Astrocyte of the cerebellum (primary cell): ENCODE data around the gene GLCE.

Source experiments
- DNase-seq: peaks from one replicate; pipeline ENCODE4 v3.0.0-alpha.2; 2011; ENCODE audit warnings: low read depth
- H3K4me3 ChIP-seq: 2 replicates; pipeline ENCODE4 v1.5.1; 2011; ENCODE audit warnings: mild to moderate bottlenecking, low read depth, low read length, moderate library complexity
- in situ Hi-C: cut with HindIII; loops from 2 replicates; pipeline ENCODE4 v1.10.0; 2017; ENCODE audit warnings: low sequenced_read_pairs
- TF ChIP-seq, protein P1 (sequence below): IDR thresholded peaks from 2 replicates; pipeline ENCODE4 v1.5.1; 2012; ENCODE audit warnings: low read length, low read depth, moderate library complexity, mild to moderate bottlenecking; ENCODE audit errors: missing control alignments

Gene GLCE

DNA sequence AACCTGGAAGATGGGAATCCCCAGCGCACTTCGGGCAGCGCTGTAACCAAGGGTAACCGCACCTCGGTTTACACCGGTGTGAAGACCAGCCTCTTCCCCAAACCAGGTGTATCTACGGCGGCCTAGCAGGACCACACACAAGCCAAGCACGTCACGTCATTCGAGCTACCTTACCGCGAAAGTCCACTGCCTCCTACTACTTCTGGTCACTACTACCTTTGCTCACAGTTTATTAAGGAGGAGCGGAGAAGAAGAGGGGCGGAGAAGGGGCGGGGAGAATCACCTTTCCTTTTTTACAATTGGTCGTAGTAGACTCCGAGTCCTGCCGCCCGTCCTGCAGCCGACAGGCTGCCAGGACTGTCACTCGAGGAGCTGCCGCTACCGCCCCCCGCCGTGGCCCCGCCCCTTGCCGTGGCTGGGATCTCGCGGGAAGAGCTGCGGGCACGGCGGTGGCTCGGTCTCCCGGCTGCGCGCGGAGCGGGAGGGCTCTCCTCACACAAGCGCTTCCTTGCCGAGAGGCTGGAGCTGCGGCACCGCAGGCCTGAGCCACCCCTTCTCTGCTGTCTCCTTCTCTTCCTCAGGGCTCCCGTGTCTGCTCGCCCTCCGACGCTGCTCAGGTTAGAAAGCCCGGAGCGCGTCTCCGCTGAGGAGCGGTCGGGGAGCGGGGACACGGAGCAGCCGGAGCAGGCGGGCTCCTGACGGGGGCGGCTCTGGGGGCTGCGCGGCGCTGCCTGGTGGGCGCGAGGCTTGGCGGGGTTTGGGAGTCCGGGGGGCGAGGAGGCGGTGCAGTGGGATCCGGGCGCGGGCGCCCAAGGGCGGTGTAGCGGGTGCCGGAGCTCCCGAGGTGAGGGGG is at the start of gene GLCE:
GLCE (plus strand) TSS at position 495 of the 853 bp plus-strand sequence. CDS start 95,172 bp downstream, outside the sequence.
- peak; percentile 87 for DNase-seq
- TF ChIP-seq, protein P1, sequence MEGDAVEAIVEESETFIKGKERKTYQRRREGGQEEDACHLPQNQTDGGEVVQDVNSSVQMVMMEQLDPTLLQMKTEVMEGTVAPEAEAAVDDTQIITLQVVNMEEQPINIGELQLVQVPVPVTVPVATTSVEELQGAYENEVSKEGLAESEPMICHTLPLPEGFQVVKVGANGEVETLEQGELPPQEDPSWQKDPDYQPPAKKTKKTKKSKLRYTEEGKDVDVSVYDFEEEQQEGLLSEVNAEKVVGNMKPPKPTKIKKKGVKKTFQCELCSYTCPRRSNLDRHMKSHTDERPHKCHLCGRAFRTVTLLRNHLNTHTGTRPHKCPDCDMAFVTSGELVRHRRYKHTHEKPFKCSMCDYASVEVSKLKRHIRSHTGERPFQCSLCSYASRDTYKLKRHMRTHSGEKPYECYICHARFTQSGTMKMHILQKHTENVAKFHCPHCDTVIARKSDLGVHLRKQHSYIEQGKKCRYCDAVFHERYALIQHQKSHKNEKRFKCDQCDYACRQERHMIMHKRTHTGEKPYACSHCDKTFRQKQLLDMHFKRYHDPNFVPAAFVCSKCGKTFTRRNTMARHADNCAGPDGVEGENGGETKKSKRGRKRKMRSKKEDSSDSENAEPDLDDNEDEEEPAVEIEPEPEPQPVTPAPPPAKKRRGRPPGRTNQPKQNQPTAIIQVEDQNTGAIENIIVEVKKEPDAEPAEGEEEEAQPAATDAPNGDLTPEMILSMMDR: no peak
- in situ Hi-C loops: no loop called here
- H3K4me3 ChIP-seq: peak within 1 kb of the TSS; percentile 90

DNA sequence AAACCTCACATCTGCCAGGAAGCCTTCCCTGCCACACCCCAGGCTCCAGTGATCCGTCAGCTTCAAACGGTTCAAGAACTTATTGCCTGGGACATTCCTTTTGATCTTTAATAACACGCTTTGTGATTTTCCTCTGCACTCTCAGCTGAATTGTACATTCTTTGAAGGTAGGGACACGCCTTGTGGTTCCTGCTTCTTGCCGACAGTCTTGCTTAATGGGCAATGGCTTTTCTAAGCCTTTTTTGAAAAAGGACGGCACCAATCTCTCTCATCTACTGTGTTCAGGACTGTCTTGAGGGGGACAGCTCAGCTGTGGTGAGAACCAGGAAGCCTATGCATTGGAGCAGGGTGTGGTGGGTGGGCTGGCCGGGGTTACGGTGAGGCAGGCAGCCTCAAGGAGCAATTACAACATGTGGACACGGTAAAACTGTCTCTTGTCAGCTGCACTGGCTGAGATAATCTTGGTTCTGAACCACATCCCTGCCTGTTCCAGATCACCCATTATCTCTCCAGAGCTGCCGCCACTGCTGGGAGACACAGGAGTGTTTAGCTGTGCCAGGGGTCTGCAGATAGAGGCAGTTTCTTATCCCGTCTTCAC is 46.0 kb upstream of the GLCE start:
- in situ Hi-C loops: no loop called here
- no peak for DNase-seq
- TF ChIP-seq, protein P1: no peak
- no peak overlapping the region for H3K4me3 ChIP-seq

DNA sequence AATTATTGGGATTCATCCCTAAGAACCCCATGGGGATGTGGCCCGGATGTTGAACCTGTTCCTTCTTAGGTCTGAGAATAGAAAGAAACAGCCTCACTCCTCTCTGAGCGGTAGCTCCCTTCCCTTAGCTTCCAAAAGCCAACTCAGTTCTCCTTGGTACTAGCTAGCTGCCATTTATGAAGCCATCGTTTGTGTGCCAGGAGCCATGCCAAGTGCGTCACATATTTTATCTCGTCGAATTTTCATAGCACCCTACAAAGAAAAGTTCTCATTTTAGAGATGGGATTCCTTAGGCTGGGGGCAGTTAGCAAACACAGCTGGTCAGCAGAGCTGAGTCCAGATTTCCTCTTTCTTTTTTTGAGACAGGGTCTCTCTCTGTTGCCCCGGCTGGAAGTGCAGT is 45.4 kb upstream of the GLCE start:
- in situ Hi-C loops: no loop called here
- DNase-seq: no peak

GRCh38 chr15:69116391-69116790 is 44.0 kb upstream of the GLCE start:
- H3K4me3 ChIP-seq: no peak overlapping the region
- in situ Hi-C loops: no loop called here
- TF ChIP-seq, protein P1: no peak
- no peak for DNase-seq

More for the DNA sequence above, 45.4 kb upstream of the GLCE start:
- no peak overlapping the region for H3K4me3 ChIP-seq
- TF ChIP-seq, protein P1: no peak

DNA sequence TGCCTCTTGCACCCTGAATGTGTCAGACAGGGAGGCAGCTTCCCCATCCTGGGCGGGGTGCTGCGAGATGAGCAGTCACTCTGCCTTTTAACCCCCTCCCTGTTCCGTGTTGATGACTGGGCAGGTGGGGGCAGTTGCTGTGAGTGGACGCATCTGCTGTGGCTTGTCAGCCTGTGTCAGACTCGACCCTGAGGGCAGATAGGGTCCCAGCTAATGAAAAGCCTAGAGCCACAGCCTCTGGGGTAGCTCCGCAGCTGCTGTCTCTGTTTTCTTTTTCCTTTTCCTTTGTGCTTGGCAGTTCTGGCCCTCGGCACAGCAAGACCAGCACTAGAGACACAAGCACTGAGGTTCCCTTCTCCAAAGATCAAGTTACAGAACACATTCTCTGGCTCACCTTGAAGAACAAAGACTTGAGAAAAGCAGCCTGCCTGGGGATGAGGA is 43.0 kb upstream of the GLCE start:
- in situ Hi-C loops: no loop called here
- TF ChIP-seq, protein P1: no peak
- H3K4me3 ChIP-seq: no peak overlapping the region
- no peak for DNase-seq

GRCh38 chr15:69118089-69118488 is 42.3 kb upstream of the GLCE start:
- TF ChIP-seq, protein P1: no peak
- no peak overlapping the region for H3K4me3 ChIP-seq
- in situ Hi-C loops: no loop called here
- no peak for DNase-seq
